ENCODE measurements around the gene SHROOM3. TPM values are rescaled to one million over a fixed set of nuclear protein-coding genes. Genes with fewer than 3 reads are reported as not detected.

Gene SHROOM3
- polyA plus RNA-seq, 3 donors: 36.8 to 41.2 (median 37.1) TPM

DNA sequence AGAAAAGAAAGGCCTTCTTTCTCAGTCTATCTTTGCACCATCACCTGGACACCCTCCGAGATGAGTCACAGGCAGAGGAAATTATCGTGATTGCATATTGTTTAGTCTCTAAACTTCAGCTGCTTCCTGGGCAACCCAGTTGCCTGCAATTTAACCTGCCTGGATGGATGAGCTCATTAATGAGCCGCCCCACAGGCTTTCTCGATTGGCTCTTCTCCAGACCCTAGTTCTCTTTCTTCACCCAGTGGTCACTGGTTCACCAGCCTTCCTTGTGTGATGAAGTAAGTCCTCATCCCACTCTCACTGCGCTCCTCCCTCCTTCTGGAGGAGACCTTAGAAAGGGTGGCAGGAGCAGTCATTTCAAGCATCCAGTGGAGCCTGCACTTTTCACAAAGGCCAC is 368.5 kb downstream of the SHROOM3 start:
- DNase-seq: no peak

DNA sequence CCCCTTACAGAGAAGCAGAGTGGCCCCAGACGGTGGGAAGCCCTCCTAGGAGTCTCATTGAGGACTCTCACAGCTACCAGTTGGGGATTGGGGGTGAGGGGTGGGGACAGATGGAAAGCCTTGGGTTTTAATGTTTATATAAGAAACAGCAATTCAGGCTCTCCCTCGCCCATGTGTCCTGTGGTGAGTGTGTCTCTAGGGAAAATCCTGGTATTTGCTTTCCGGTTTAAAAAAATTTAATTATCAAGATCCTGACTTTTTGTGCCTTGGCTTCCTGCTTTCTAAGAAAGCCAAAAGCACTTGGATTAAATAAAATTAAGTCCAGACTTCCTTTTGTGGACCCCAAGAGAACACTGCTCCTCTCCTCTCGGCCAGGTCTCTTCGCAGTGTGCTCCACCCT is 369.1 kb downstream of the SHROOM3 start:
- DNase-seq: no peak

DNA sequence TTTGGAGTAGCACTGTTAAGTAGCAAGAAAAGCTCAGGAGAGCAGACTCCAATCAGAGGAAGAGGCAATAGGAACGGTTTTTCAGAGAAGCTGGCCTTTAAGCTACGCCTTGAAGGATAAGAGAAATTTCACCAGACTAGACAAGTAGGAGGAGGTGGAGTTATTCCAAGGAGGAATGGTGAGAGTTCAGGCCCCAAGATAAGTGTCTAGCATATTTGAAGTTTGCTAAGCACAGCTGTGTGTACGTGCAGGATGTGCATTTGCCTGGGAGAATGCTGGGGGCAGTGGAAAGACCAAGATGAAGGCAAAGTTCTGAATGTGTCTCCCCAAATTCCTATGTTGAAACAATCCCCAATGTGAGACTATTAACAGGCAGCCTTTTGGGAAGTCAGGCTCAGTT is 371.3 kb downstream of the SHROOM3 start:
- DNase-seq: no peak

DNA sequence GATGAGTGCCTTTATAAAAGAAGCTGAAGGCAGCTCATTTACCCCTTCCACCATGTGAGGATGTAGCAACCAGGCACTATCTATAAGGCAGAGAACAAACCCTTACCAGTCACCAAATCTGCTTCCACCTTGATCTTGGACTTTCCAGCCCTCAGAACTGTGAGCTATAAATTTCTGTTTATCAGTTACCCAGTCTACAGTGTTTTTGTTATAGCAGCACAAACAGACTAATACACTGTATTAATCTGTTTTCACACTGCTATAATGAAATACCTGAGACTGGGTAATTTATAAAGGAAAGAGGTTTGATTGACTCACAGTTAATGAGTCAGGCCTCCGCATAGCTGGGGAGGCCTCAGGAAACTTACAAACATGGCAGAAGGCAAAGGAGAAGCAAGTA is 371.7 kb downstream of the SHROOM3 start:
- no peak for DNase-seq

DNA sequence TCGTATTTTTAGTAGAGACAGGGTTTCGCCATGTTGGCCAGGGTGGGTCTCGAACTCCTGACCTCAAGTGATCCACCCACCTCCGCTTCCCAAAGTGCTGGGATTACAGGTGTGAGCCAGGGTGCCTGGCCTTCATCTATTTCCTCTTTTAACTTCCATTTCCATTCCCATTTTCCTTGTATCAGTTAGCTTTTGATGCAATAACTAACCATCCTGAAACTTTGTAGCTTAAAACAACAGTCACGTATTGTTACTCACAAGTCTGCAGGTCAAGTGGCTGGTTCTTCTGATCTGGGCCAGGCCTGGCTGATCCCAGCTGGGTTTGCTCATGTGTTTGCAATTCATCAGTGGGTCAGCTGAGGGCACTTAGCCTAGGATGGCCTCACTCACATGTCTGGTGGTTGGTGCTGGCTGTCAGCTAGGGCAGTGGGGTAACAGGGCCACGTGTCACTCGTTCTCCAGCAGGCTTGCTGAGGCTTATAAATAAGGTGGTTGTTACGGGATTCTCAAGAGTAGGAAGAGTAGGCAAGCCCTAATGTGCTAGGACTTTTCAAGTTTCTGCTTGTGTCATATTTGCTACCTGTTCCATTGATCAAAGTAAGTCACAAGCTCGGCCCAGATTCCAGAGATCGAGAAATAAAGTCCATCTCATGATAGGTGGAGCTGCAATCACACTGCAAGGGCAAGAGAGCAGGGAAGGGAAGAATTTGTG is 374.7 kb downstream of the SHROOM3 start:
- DNase-seq: no peak

DNA sequence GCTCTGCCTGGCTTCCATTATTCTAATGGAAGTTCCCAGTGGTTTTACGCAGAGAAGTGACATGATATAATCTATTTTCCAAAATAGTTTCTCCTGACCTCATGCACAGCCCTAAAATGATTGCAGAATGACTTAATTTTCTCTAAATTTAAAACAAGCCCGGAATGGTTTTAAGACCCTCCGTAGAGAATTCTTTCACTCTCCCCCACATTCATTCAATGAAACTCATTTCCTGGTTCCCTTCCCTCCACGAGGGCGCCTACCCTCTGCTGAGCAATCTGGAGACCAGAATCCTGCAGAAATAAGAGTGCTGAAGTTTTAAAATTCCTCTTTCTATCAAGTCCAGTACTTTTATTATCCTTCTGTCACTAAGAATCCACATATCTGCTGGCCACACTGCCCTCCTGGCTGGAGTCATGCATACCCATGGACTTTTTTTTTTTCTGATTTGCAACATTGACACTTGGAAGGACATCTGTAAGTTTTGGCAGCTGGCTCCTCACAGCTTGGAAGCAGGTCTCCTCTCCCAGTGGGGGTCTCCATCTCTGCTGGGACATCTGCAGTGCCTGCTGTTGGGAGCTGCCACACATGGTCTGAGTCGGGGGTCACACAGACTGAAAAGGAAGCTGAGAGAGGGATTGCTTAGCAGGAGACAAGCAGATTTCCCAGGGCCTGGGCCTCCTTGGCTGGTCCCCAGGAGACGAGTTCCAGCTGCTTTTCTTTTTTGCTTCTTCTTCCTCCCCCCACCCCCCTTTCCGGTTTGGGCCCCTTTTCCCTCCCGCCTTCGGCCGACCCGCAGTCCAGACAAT is 376.8 kb downstream of the SHROOM3 start:
- DNase-seq: peak; percentile 88

DNA sequence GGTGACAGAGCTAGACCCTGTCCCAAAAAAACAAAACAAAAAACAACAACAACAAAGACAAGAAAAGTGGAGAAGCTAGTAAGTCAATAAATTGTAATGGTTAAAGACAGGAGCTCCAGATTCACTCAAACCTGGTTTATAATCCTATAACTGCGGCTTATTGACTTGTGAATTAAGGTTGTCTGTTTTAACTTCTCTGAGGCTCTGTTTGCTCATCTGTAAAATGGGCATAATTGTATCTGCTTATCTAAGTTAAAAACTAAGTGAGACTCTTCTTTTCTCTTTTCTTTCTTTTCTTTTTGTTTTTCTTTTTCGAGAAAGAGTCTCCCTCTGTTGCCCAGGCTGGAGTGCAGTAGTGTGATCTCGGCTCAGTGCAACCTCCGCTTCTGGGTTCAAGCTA is 378.0 kb downstream of the SHROOM3 start:
- DNase-seq: no peak

DNA sequence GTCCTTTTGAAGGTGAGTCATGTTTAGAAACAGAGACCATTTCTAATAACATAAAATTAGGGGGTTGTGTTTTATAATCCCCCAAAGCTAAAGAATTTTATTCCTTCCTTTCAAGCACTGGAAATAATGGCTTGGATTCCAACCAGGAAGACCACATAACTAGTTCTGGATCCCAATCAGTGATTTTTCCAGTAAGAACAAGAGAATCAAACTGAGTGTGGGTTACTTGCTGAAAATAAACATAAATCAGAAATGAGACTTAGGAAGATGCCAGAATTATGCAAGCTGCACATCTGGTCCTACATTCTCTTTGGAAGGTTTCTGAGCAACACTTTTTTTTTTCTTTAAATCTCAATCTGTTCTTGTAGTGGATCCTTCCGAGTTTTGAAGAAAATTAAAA is 386.6 kb downstream of the SHROOM3 start:
- no peak for DNase-seq

DNA sequence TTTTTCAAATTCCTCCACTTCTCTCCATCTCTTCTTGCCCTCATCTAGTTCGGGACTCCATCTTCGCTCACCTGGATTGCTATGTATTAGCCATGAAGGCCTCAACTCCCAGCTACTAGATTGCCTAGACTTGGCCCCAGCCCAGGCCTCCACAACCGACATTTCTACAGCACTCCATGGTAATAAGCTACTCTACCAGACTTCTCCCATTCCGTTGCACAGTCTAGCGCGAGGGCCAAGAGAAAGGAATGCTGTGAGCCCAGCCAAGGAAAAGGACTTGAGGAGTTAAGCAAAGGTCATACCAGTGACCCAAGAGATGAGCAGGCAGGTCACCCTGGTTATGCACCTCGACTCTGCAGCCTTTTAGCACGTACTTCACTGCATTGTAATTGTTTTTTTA is 387.3 kb downstream of the SHROOM3 start:
- DNase-seq: no peak

DNA sequence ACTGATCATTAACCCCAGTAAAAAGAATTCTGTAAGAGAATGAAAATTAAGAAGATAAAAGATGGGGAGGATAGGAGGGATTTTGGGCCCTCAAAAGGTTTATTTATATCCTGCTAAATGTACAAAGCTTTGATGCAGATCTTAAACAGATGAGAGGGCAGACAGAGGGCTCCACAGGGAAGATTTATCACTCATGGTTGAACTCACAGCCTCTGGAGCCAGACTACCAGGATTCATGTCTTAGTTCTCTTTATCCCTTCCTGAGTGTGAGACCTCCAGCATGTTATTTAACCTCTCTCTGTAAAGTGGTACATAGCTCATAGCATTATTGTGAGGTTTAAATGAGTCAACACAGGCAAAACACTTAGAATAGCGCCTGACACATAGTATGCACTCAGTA is 388.5 kb downstream of the SHROOM3 start:
- DNase-seq: peak; percentile 79

DNA sequence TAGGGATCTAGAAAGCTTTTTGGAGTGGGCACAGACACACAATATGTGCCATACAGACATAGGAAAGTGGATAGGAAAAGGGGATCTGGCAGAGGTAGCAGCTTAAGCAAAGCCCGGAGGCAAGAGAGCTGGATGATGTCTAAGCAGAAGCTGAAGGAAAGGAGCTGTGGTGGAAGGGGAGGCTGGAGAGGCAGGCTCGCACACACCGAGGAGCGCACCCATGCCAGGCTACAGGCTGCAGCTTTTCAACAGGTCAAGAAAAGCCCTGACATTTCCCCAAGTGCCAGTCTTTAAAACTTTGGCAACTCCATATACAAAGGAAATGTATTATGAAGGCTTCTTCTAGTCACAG is 395.6 kb downstream of the SHROOM3 start:
- DNase-seq: no peak

DNA sequence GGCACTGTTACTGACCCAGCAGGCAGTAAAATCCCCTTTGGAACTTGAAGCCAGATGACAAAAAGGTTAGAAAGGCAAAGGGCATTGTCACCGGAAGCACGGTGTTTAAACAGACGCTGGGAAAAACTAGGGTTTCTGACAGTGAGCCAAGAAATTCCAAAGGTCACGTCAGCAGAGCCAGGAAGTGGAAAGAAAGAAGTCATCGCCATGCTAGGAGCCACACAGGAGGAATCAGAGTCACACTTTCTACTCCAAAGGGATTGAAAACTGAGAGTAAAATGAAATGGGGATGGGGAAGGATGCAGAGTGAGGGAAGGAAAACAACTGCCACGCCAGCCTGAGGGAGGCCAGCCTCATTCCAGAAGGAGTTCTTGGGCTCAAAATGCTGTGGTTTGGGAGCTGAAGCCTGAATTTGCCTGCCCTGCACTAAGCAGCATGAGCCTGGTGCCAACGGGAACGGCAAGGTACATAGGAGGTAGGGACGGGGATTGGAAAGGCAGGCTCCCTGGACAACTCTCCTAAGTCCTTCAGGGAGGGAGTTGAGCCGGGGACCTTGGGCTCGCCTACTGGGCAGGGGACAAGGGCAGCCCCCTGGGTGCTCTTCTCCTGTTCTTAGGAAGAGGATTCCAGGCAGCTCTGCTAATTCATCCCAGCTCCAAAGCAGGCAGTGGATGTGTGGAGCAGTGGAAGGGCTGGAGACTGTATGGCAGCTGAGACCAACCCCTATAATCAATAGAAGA is 396.1 kb downstream of the SHROOM3 start:
- DNase-seq: peak; percentile 89

DNA sequence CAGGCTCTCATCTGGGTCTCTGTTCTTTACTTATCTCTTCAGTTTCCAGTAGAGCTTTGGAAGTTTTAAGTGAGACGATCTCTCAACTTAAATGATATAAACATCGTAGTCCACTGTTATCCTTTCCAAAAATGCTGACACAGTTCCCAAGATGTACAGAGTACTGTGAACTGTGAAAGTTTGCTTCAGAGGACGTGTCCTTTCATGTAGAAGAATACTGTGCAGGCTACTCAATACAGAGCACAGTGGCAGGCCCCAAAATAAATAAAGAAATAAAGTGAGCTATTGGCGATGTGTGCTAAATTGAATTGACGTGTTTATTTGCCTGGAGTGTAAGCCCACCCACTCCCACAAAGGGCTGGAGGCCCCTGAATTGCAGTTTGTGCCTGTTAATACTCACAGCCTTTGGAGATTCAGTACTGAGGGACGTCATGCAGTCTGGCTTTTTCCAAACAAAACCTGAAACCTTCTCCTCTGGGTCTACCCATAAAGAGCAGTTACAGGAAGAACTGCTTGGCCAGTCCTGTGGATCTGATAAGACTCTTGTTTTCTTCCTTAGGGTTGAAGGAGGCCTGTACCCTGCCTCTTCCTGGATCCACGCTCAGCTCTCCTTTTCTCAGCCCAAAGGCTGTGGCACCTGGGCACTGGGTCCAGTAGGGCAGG is 396.8 kb downstream of the SHROOM3 start:
- DNase-seq: peak; percentile 82

Other genes starting within 250 kb of the SHROOM3 start
- gene SCARB2, start 221.4 kb upstream of the SHROOM3 start, polyA plus RNA-seq (ENCODE audit: insufficient read length in 3 of 3): 100 to 1,000 TPM; 154 to 171 (median 161) TPM
- gene FAM47E, start 183.5 kb upstream of the SHROOM3 start, polyA plus RNA-seq (ENCODE audit: insufficient read length in 3 of 3): 10 to 100 TPM in 1 of 3 donors, 1 to 10 TPM in 2; 6.6 to 10.4 (median 9.3) TPM
- 1 to 10 TPM; 1.7 to 2.6 (median 2.0) TPM for gene STBD1, start 128.5 kb upstream of the SHROOM3 start, polyA plus RNA-seq (ENCODE audit: insufficient read length in 3 of 3)
- 1 to 10 TPM in 2 of 3 donors, under 1 TPM in 1; 0.56 to 1.1 (median 1.0) TPM for gene CCDC158, start 14.1 kb upstream of the SHROOM3 start, polyA plus RNA-seq (ENCODE audit: insufficient read length in 3 of 3)